K562 (cell line): ENCODE data around the gene ZNF460. TPM values are rescaled to one million over a fixed set of nuclear protein-coding genes. Genes with fewer than 3 reads are reported as not detected.

ENCODE experiments used
- ARID2 ChIP-seq: fragments of 450-650 bp; IDR thresholded peaks from 2 replicates; pipeline ENCODE4 v1.6.1; 2017; ENCODE audit warnings: antibody characterized with exemption, mild to moderate bottlenecking
- BRD4 ChIP-seq: fragments of 200-600 bp; sonication (generic); IDR thresholded peaks from 2 replicates; pipeline ENCODE4 v1.6.1; 2017; ENCODE audit warnings: inconsistent platforms
- FOXA3 ChIP-seq, 2 experiments: fragments of 450-650 bp in 1 of 2; sonication (generic) in 1 of 2; formaldehyde crosslinking; IDR thresholded peaks in 1 of 2; conservative IDR thresholded peaks in 1 of 2; 2 replicates each; pipeline versions ENCODE4 v1.4.0 to v1.8.0; 2020 to 2022; ENCODE audit warnings: mild to moderate bottlenecking in 2 of 2, missing genetic modification reagents in 1 of 2
- FOXM1 ChIP-seq, 2 experiments: fragments of 450-650 bp in 1 of 2; sonication (generic) in 1 of 2; formaldehyde crosslinking in 1 of 2; IDR thresholded peaks; 2 replicates each; pipeline versions ENCODE4 v1.6.1 to v1.9.0; 2017 to 2022; ENCODE audit warnings: low read depth in 2 of 2, mild to moderate bottlenecking in 2 of 2, missing genetic modification reagents in 1 of 2, moderate library complexity in 1 of 2
- GATA2 ChIP-seq: sonication (generic); formaldehyde crosslinking; IDR thresholded peaks from 2 replicates; pipeline ENCODE4 v1.4.0; 2020; ENCODE audit warnings: mild to moderate bottlenecking, missing genetic modification reagents
- HMG20A ChIP-seq: fragments of 450-650 bp; formaldehyde crosslinking; conservative IDR thresholded peaks from 2 replicates; pipeline ENCODE4 v1.4.0; 2020; ENCODE audit warnings: mild to moderate bottlenecking, mixed read lengths
- HMGXB4 ChIP-seq: sonication (generic); formaldehyde crosslinking; IDR thresholded peaks from 2 replicates; pipeline ENCODE4 v1.8.1; 2023; ENCODE audit warnings: mild to moderate bottlenecking, missing genetic modification reagents
- IRF1 ChIP-seq: sonication (generic); formaldehyde crosslinking; IDR thresholded peaks from 2 replicates; pipeline ENCODE4 v1.8.0; 2022; ENCODE audit warnings: missing genetic modification reagents, mild to moderate bottlenecking, borderline replicate concordance
- KAT8 ChIP-seq: fragments of 450-650 bp; IDR thresholded peaks from 2 replicates; pipeline ENCODE4 v1.6.1; 2016; ENCODE audit warnings: low read depth, mild to moderate bottlenecking
- KLF16 ChIP-seq: IDR thresholded peaks from 2 replicates; pipeline ENCODE4 v1.6.1; 2016; ENCODE audit warnings: antibody characterized with exemption
- LARP7 ChIP-seq: fragments of 450-650 bp; IDR thresholded peaks from 2 replicates; pipeline ENCODE4 v1.6.1; 2016
- NCOA2 ChIP-seq, 2 experiments: fragments of 450-650 bp; IDR thresholded peaks; 2 replicates each; pipeline ENCODE4 v1.6.1; 2018; ENCODE audit warnings: mild to moderate bottlenecking in 2 of 2, moderate library complexity in 1 of 2; ENCODE audit not compliant: partially characterized antibody in 2 of 2
- NFIC ChIP-seq: fragments of 450-650 bp; IDR thresholded peaks from 2 replicates; pipeline ENCODE4 v1.6.1; 2017; ENCODE audit warnings: mild to moderate bottlenecking, inconsistent platforms
- NFYB ChIP-seq: IDR thresholded peaks from 2 replicates; pipeline ENCODE4 v1.6.1; 2011; ENCODE audit warnings: mild to moderate bottlenecking, moderate library complexity; ENCODE audit not compliant: insufficient read length; ENCODE audit errors: extremely low read depth
- ZKSCAN3 ChIP-seq: fragments of 250-450 bp; sonication (Bioruptor Pico); IDR thresholded peaks from 2 replicates; pipeline ENCODE4 v1.4.0; 2020
- ZNF143 ChIP-seq: sonication (generic); formaldehyde crosslinking; IDR thresholded peaks from 2 replicates; pipeline ENCODE4 v1.9.0; 2022; ENCODE audit warnings: mild to moderate bottlenecking, missing genetic modification reagents
- ZNF217 ChIP-seq: sonication (generic); formaldehyde crosslinking; IDR thresholded peaks from 2 replicates; pipeline ENCODE4 v1.8.0; 2022; ENCODE audit warnings: mild to moderate bottlenecking, missing genetic modification reagents
- ZNF253 ChIP-seq: fragments of 250-450 bp; sonication (Bioruptor Pico); conservative IDR thresholded peaks from 2 replicates; pipeline ENCODE4 v1.6.1; 2021; ENCODE audit warnings: mild to moderate bottlenecking
- ZNF431 ChIP-seq: sonication (generic); formaldehyde crosslinking; IDR thresholded peaks from 2 replicates; pipeline ENCODE4 v1.8.0; 2022; ENCODE audit warnings: mild to moderate bottlenecking, missing genetic modification reagents
- ZNF778 ChIP-seq: fragments of 450-650 bp; formaldehyde crosslinking; IDR thresholded peaks from 2 replicates; pipeline ENCODE4 v1.4.0; 2020; ENCODE audit warnings: mild to moderate bottlenecking, moderate library complexity
- polyA plus RNA-seq, 8 experiments: library from polyadenylated mRNA; depleted of rRNA in 4 of 8; stranded (reverse) in 5 of 8; unstranded in 3 of 8; fragments of >200 nt; fragmentation: Nextera tagmentation in 2 of 8; fragmentation: Illumina TruSeq in 1 of 8; extraction: Ambion mirVana in 2 of 8; extraction: Trizol in 1 of 8; gene quantifications; 2 replicates each; pipeline versions ENCODE4 v1.2.1 to v1.2.3, GENCODE V29; 2011 to 2014; ENCODE audit warnings: inconsistent platforms in 1 of 8, missing spikeins in 1 of 8
- total RNA-seq, 7 experiments: library from RNA; depleted of rRNA in 6 of 7; stranded (reverse); fragments of >200 nt in 6 of 7; fragmentation: Illumina TruSeq in 2 of 7; extraction: Trizol in 2 of 7; gene quantifications; 2 replicates each; pipeline versions ENCODE4 v1.2.1 to v1.2.3, GENCODE V29; 2011 to 2021; ENCODE audit warnings: low replicate concordance in 1 of 7
- TF ChIP-seq, protein P1 (sequence below): fragments of 150-350 bp; IDR thresholded peaks from 2 replicates; pipeline ENCODE4 v1.6.1; 2014; ENCODE audit warnings: low read depth, mild to moderate bottlenecking, low read length, borderline replicate concordance
- TF ChIP-seq, protein P2 (sequence below), 2 experiments: fragments of 450-650 bp in 1 of 2; sonication (generic) in 1 of 2; formaldehyde crosslinking; conservative IDR thresholded peaks; 2 replicates each; pipeline versions ENCODE4 v1.4.0 to v1.8.1; 2020 to 2022; ENCODE audit warnings: mild to moderate bottlenecking in 1 of 2, missing genetic modification reagents in 1 of 2

The ZNF460 gene
- total and polyA plus RNA-seq, 9 of the 15 experiments (the other 6 are each of a cell fraction or from before 2014, with no cell fraction given): 0.45 to 36.2 (median 16.6) TPM

DNA sequence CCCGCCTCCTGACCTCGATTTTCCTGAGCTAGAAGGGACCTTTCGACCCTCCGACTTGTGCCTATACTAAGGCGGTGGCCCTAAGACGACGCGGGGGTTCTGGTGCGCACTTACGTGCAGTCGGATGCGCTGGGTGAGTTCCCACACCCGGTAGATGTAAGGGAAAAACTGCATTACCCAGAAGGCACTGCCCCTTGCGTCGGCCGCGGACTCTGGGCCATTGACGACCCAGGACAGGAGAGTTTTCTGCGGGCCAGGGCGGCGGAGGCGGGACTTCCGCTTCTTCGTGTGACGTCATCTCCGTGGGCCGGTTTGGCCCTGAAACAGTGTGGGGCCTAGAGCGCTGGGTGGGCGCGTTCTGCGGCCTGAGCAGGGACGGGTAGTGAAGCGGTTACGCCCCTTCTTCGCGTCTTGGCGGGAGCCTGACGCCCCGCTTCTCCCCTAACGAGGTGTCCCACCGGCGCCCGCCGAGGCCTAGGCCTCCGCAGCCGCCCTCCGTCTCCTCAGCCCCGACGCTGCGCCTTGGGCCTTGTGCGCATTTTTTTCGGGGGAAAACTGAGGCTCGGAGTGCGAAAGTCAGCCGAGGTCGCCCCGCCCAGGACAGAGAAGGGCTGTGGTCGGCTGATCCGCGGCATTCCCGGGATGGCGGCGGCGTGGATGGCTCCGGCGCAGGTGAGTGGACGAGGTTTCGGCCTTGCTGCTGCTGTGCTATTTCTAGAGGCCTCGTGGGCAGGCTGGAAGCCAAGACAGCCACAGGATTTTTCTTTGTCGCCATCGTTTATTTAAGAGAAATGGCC is at the start of gene ZNF460 (continued):
- TF ChIP-seq NFIC (peak; percentile 54; the same call in 1 of the 2 replicates), FOXA3 (CRISPR knock-in tag; conservative IDR thresholded peaks at IDR 0.05 in 1 of 2, IDR thresholded peaks at IDR 0.05 in 1 of 2) (peak in 1 of 2 experiments; percentile 46; a peak in 1 of 4 replicates), ZNF217 (CRISPR knock-in tag) (no peak), ARID2 (no peak), ZKSCAN3 (CRISPR knock-in tag) (no peak), ZNF778 (CRISPR knock-in tag) (no peak), KLF16 (no peak), HMGXB4 (CRISPR knock-in tag) (no peak), HMG20A (CRISPR knock-in tag) (no peak), GATA2 (no peak), IRF1 (0 out of 2 replicates have a peak, but pooled peaks have one; percentile 30), ZNF431 (CRISPR knock-in tag) (no peak), LARP7 (no peak), BRD4 (no peak), ZNF143 (CRISPR knock-in tag) (peak; percentile 89), FOXM1 (IDR thresholded peaks at IDR 0.05; ENCODE audit: low read depth) (no peak), FOXM1 (CRISPR knock-in tag; IDR thresholded peaks at IDR 0.05; ENCODE audit: low read depth) (no peak), NFYB (no peak), ZNF253 (CRISPR knock-in tag) (no peak; the same call in 1 of the 2 replicates), NCOA2 (IDR thresholded peaks at IDR 0.05; ENCODE audit: partially characterized antibody in 2 of 2) (no peak), KAT8 (no peak)
- TF ChIP-seq, protein P1, sequence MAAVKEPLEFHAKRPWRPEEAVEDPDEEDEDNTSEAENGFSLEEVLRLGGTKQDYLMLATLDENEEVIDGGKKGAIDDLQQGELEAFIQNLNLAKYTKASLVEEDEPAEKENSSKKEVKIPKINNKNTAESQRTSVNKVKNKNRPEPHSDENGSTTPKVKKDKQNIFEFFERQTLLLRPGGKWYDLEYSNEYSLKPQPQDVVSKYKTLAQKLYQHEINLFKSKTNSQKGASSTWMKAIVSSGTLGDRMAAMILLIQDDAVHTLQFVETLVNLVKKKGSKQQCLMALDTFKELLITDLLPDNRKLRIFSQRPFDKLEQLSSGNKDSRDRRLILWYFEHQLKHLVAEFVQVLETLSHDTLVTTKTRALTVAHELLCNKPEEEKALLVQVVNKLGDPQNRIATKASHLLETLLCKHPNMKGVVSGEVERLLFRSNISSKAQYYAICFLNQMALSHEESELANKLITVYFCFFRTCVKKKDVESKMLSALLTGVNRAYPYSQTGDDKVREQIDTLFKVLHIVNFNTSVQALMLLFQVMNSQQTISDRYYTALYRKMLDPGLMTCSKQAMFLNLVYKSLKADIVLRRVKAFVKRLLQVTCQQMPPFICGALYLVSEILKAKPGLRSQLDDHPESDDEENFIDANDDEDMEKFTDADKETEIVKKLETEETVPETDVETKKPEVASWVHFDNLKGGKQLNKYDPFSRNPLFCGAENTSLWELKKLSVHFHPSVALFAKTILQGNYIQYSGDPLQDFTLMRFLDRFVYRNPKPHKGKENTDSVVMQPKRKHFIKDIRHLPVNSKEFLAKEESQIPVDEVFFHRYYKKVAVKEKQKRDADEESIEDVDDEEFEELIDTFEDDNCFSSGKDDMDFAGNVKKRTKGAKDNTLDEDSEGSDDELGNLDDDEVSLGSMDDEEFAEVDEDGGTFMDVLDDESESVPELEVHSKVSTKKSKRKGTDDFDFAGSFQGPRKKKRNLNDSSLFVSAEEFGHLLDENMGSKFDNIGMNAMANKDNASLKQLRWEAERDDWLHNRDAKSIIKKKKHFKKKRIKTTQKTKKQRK: no peak
- TF ChIP-seq, protein P2, sequence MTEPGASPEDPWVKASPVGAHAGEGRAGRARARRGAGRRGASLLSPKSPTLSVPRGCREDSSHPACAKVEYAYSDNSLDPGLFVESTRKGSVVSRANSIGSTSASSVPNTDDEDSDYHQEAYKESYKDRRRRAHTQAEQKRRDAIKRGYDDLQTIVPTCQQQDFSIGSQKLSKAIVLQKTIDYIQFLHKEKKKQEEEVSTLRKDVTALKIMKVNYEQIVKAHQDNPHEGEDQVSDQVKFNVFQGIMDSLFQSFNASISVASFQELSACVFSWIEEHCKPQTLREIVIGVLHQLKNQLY (CRISPR knock-in tag; conservative IDR thresholded peaks at IDR 0.05): no peak
